ENCODE results near the gene CFAP157.
"Not testable (repeated sequence)": the region's sequence is repeated elsewhere in the genome, so short reads cannot be mapped to it uniquely, and the experiment has no call there.

CFAP157 gene

DNA sequence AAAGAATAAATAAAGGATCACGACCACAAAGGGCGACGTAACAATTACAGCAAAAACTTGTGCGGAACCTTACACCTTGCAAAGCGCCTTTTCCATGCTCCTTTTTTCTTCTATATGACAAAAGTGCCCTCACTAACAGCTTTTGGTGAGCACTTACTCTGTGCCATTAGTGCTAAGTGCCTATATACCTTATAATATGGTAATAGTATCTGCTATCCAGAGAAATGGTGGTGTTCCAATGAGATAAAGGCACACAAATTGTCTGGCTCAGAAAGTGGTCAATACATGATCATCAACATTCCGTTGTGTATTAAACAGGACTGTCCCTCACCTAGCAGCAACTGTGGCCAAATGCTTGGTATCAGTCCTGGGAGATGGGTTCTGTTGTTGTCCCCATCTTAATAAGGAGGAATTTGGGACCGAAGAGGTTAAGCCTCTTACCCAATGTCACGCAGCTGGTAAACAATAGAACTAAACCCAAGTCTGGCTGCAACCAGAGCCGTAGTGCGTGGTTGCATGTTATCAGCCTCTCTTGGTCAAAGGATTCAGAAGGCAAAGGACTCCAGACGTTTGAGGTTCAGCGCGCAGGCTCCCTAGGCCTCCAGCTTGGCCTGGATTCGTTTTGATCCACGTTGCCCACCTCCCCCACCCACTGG lies 28.9 kb downstream of the CFAP157 start:
- DNase-seq (ENCODE audit: low read depth): no peak

GRCh38 chr9:127738666-127739065 lies 31.9 kb downstream of the CFAP157 start:
- DNase-seq (ENCODE audit: low read depth): no peak

DNA sequence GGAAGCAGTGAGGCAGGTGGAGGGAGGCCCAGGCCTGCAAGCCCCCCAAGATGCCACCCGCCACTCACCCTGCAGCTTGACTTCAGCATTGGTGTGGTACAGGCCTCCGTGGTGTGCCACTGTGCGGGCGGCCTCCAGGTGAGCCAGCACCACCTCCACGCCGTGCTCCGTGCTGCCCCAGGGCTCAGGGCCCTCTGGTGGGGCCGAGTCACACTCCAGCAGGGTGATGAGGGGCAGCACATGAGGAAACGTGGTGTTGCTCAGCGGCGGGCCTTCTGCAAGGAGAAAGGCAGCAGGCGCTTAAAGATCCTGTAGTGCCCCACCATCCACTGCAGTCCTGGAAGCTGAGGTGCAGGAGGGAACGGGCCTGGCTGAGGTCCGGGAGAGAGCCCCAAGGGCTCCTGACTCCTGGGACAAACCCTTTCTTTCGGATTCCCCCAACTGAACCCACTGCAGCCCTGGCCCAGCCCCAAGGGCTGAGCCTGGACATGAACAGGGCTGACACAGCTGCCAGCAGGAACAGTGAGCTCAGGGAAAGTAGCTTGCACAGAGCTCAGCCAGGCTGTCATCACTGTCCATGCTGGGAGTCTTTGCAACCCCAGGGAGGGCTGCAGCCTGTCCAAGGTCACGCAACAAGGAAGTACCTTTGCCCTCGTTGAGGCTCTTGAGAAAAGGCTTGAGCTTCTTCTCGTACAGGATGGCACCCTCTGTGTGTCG lies 33.0 kb downstream of the CFAP157 start:
- DNase-seq (ENCODE audit: low read depth): no peak

GRCh38 chr9:127741831-127742434 lies 35.1 kb downstream of the CFAP157 start:
- no peak for DNase-seq (ENCODE audit: low read depth)

DNA sequence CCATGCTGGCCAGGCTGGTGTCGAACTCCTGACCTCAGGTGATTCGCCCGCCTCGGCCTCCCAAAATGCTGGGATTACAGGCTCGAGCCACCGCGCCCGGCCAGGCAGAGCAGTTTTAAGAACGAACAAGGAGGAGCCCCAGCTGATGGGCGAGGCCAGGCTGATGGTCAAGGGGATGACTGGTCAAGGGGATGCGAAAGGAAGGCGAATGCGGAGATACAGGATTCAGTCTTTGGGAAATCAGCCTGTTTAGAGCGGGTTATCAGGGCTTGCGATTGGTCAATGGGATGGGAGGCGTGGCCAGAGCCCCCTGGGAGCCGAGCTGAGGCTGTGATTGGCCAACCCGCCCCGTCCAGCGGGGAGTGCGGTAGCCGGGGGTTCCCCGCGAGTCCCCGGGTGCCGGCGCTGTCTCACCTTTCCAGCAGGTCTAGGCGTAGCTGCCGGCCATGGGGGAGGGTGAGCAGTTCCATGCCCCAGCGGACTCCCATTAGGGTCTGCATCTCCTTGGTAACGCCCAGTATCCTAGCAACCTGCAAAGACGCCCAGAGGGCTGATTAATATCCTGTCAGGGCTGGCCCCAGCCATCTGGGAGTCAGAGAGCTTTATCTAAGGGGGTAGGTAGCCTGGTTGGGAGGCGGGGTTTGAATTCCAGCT lies 35.8 kb downstream of the CFAP157 start:
- peak; percentile 50 for DNase-seq (ENCODE audit: low read depth)

DNA sequence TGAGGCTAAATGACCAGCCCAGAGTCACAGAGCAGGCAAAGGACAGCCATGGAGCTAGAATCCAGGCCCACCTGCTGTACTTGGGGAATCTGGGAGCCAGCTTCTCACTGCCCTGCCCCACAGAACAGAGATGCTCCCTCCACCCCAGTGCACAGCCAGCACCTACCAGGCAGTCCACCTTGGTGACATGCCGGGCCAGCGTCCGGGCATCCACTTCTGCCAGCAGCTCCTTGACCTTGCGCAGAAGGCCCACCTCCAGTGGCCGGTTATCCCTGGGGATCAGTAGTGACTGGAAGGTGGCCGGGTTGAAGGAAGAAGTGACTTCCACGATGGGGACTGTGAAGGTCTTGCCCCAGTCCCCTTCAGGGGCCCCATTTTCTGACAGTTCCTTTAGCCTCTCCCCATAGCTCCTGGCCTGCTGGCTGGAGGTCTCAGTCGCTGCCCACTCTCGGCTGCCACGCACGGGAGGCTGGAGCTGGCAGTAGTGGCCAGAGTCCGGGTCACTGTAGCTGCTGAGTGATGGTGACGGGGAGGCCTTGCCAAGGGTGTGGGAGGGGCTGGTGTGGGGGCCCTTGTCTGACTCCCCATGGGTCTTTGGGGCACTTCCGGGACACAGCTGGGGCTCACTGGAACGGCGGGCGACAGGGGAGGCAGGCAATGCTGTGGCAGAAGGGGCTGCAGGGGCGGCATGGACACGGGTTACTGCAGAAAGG lies 37.8 kb downstream of the CFAP157 start:
- DNase-seq (ENCODE audit: low read depth): no peak

- no peak for DNase-seq (ENCODE audit: low read depth)
Measured at GRCh38 chr9:127746959-127747569, 40.3 kb downstream of the CFAP157 start.

GRCh38 chr9:127749090-127749787 lies 42.5 kb downstream of the CFAP157 start:
- no peak for DNase-seq (ENCODE audit: low read depth)

- no peak for DNase-seq (ENCODE audit: low read depth)
Measured at GRCh38 chr9:127751269-127752054, 44.7 kb downstream of the CFAP157 start.

DNA sequence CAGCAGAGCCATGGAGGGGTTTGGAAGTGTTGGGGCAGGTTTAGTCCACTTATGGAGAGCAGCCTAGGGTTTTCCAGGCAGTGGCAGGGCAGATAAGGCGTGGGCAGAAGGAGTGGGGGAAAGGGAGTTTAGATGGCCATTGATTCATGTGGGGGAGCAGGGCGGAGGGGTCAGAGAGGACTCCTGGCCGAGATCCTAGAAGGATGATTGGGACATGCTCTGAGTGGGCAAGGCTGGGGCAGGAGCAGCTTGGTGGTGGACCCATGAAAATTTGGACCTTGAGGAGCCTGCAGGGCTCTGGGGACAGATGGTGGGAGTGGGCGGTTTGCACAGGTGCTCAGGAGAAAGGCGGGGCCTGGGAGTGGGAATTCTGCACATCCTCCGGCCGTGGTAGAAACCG lies 46.4 kb downstream of the CFAP157 start:
- DNase-seq (ENCODE audit: low read depth): no peak

DNA sequence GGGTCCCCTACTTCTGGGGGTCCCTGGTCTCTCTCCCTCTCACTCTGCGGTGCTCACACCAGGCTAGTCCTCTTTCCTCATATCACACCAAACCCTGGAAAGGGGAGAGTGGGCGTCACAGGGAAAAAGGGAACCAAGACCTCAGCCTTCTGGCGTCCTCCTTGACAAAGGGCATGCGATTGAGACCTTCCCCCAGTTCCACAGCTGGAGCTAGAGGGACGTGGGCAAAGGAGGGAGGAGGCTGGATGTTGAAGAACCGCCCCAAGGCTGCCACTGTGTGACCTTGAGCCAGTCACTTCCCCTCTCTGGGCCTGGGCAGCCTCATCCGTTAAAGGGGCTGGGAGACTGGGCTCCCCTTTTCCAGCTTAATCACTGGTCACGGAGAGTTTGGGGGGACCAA lies 46.8 kb downstream of the CFAP157 start:
- DNase-seq (ENCODE audit: low read depth): no peak

DNA sequence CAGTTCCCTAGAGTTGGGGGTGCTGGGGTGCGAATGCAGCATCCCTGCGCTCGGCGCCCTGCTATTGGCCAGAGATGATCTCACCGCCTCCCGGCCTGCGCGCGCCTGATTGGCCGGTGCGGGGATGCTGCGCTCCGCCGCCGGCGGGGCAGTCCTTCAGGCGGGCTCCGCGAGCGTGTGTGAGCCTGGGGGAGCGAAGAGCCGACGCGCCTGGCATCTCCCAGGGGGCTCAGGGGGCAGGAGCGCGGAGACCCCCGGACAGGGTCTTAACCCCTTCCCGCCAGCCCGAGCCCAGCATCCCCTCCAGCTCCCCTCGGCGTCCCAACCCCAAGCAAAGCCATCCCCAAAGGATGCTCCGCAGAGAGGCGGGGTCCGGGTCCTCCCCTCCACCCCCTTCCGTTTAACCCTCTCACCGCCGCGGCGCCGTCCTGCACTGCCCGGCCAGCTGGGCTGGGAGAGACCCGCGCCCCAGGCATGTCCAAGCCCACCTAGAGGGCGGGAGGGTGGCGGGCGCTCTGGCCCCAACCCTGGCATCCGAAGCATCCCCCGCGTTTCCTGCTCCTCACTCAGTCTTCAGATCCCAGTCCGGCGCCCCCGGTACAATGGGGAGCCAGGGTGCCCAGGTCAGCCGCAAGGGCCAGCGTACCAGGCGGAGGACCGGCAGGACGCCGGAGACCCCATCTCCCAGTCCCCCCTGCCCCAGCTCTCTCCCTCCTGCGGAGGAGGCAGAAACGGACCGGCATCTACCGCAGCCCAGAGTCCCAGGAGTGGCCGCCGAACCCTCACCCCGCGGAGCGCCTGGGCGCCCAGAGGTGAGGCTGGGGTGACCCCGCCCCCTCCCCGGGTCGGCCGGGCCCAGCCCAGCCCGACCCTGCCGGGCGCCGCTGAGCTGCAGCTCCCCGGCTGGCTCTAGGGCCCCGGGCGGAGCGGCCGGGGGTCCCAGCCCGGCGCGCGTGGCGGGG lies 47.6 kb downstream of the CFAP157 start:
- DNase-seq (ENCODE audit: low read depth): no peak

- no peak for DNase-seq (ENCODE audit: low read depth)
Measured at GRCh38 chr9:127755061-127756060, 48.6 kb downstream of the CFAP157 start.

DNA sequence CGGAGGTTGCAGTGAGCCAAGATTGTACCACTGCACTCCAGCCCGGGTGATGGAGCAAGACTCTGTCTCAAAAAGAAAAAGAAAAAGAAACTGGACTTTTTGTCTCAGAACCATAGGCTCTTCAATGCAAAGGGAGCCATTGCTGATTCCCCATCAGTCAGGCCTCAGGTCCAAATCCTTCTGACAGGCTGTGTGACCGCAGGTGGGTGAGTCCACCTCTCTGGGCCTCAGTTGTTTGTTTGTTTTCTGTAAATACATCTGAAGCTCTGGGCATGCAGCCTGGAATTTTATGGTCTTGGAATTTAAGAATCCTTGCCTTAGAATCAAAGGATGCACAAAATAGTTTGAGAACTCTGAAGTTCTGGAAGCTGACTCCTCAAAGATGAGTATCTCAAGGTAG lies 49.4 kb downstream of the CFAP157 start:
- no peak for DNase-seq (ENCODE audit: low read depth)

DNA sequence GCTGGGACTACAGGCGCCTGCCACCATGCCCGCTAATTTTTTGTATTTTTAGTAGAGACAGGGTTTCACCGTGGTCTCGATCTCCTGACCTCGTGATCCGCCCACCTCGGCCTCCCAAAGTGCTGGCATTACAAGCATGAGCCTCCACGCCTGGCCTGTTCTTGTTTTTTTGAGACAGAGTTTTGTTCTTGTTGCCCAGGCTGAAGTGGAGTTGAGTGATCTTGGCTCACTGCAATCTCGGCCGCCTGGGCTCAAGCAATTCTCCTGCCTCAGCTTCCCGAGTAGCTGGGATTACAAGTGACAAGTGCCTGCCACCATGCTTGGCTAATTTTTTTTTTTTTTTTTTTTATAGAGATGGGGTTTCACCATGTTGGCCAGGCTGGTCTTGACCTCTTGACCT lies 50.0 kb downstream of the CFAP157 start:
- not testable (repeated sequence) for DNase-seq (ENCODE audit: low read depth)

DNA sequence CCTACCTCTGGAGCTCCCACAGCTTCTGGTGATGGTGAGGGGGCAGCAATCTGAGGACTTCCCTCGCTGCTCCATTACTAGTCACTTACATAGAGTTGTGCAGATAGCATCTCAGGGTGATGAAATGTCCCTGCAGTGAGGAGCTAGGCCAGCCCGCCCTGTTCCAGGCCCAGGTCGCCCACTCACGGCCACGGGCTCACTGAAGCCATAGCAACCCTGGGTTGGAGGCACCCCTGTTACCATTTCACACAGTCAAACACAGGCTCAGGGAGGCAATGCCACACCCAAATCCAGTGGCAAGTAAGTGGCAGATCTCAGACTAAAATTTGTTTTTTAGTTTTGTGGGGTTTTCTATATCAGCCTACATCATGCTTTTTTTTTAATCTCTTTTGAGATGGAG lies 52.1 kb downstream of the CFAP157 start:
- no peak for DNase-seq (ENCODE audit: low read depth)

DNA sequence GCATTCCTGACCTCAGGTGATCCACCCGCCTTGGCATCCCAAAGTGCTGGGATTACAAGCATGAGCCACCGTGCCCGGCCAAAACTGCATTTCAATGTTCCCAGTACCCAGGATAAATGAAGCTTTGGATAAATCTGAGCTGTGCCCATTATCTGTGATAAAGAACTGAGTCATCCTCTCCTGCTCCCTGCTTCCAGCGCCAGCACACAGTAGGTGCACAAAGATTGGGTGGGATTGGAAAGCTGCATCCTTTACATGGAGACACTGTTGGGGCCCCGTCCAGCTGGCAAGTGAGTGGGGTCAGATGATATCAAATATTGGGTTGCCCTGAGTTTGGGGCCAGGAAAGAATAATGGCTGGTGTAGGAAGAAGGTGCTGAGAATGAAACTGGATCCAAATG lies 54.3 kb downstream of the CFAP157 start:
- no peak for DNase-seq (ENCODE audit: low read depth)

DNA sequence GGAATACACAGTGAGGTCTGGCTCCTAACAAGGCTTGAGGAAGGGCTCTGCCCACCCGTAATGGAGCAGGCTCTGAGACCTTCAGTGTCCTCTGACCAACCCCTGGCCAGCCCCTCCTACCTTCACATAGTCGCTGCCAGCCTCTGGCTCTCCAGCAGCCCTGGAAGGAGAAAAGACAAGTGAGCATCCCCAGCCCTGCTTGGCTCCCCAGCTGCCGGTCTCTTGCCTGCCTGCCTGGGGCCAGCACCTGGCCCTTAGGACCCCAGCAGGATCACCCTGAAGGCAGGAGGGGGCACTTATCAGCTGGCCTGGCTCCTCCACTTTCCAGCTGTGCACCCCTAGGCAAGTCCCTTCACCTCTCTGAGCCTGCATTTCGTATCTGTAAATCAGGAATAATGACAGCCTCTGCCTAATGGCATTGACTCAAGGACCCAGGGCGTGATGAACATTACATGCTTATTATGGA lies 54.7 kb downstream of the CFAP157 start:
- no peak for DNase-seq (ENCODE audit: low read depth)
